Gastrocnemius medialis (tissue), 4 donors: ENCODE results near the gene SPAG4.

ENCODE experiments used
- POLR2A ChIP-seq, 2 donors: fragments of 450-650 bp; IDR thresholded peaks; one replicate each; pipeline ENCODE4 v1.6.1; 2017; ENCODE audit warnings: antibody characterized with exemption in 2 of 2, mild to moderate bottlenecking in 2 of 2, moderate library complexity in 2 of 2
- TF ChIP-seq, protein P1 (sequence below), 5 experiments: fragments of 450-650 bp in 3 of 5; fragments of 200-600 bp in 2 of 5; sonication (generic) in 2 of 5; IDR thresholded peaks in 4 of 5; conservative IDR thresholded peaks in 1 of 5; 1 replicate in 4 of 5; 2 replicates in 1 of 5; pipeline ENCODE4 v1.5.1; 2016 to 2019; ENCODE audit warnings: antibody characterized with exemption in 5 of 5, mild to moderate bottlenecking in 3 of 5, moderate library complexity in 3 of 5

DNA sequence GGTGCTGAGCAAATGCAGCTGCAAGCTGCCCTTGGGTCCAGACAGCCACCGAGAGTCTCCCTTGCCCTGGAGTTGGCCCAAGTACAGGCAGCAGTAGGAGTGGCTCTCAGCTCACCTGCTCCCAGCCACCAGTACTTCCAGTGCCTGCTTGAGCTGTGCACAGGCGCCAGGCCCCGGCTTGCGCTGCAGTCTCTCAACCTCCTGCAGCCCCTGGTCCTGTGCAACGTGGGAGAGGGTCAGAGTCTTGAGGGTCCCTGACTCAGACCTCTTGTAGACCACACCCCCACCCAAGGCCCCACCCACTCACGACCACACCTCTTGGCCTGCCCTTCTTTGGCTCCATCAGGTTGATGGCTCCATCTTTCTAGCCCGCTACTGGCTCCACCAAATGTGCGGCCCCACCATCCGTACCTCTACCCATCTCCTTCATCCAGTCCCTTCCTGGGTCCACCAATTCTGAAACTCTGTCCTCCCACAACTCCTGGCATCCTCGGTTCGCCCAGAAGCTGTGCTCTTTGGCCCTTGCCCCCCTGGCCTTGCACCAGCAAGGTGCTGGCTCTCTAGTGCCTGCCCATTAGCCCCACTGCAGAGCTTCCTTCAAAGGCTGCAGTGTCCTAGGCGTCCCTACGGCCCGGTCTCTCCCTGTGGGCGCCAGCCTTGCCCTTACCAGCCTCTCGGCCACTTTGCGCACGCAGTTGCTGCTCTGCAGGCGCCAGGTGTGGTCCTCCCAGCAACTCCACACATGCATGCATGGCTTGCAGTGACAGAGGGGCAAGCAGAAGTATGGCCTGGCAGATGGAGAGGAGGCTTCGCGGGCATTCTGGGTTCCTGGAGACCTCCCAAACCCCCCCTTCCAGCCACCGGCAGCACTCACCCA is 16.5 kb upstream of the SPAG4 start:
- TF ChIP-seq, protein P1, sequence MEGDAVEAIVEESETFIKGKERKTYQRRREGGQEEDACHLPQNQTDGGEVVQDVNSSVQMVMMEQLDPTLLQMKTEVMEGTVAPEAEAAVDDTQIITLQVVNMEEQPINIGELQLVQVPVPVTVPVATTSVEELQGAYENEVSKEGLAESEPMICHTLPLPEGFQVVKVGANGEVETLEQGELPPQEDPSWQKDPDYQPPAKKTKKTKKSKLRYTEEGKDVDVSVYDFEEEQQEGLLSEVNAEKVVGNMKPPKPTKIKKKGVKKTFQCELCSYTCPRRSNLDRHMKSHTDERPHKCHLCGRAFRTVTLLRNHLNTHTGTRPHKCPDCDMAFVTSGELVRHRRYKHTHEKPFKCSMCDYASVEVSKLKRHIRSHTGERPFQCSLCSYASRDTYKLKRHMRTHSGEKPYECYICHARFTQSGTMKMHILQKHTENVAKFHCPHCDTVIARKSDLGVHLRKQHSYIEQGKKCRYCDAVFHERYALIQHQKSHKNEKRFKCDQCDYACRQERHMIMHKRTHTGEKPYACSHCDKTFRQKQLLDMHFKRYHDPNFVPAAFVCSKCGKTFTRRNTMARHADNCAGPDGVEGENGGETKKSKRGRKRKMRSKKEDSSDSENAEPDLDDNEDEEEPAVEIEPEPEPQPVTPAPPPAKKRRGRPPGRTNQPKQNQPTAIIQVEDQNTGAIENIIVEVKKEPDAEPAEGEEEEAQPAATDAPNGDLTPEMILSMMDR (IDR thresholded peaks at IDR 0.05 in 4 of 5, conservative IDR thresholded peaks at IDR 0.05 in 1 of 5) = no peak
- TF ChIP-seq POLR2A (IDR thresholded peaks at IDR 0.05) = no peak
